ENCODE results near the gene ALS2.
"Not testable (repeated sequence)": the region's sequence is repeated elsewhere in the genome, so short reads cannot be mapped to it uniquely, and the experiment has no call there.

The ALS2 gene

DNA sequence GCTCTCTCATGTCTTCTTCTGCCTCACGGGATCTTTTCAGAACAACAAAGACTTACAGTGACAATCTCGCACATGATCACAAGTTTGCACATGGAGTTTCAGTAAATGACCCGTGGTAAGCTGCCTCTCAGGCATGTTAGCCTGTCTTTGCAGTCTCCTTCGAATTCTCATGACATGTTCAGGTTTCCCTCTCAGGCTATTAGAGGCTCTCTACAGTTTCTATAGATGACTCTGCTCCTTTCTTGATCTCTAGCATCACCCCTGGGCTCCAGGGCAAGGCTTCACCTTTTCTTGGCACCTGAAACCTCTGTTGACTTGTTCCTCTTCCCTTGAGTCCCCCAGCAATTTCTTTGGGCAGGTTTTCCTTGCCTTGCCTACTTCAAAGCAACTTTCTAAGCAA is 105.3 kb downstream of the ALS2 start:
- DNase-seq (ENCODE audit: low read depth, low spot score): no peak

DNA sequence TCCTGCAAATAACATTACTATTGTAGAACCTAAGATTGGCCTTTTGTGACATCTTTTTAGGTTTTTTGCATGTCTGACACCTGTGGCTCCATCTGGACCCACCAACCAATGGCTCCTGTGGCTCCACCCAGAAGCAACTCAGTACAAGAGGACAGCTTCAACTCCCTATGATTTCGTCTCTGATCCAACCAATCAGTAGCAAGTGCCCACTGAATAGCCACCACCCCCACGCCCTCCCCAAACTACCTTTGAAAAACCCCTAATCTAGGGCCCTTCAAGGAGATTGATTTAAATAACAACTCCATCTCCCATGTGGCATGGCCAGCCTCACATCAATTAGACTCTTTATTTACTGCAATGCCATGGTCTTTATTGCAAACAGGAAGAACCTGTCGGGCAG is 105.9 kb downstream of the ALS2 start:
- no peak for DNase-seq (ENCODE audit: low read depth, low spot score)

DNA sequence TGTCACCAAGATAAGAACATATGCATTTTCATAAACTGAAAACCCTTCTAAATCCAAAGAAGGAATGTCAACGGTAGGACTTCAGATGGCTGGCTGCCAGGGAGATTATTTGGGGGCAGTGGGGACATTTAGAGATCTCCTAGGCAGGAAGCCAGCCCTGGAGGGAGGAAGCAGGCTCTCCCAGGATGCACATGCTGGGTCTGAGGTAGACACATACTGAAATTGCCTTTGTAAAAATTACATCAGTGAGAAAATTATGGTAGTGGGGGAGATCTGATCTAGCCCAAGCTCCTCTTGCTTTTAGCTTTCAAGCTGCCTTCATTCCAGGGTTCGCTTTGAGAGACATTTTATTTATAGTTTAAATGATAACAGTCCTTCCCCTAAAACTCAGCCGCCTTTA is 106.4 kb downstream of the ALS2 start:
- no peak for DNase-seq (ENCODE audit: low read depth, low spot score)

DNA sequence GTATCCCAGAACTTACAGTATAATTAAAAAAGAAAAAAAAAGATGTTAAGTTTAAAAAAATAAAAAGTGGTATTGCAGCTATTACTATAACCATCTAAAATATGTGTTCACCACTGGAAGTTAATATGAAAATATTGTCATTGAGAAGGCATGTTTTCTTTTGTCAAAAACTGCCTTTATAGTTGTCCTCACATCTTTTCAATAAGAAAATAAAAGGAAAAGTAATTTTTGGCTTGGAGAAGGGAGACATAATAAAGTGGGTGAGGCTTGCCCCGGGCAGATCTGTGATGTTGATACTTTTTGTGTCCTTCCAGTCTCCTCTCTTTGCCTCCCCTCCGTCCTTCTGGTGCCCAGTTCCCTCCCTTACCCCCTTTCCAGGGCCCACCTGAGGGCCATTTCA is 107.2 kb downstream of the ALS2 start:
- no peak for DNase-seq (ENCODE audit: low read depth, low spot score)

DNA sequence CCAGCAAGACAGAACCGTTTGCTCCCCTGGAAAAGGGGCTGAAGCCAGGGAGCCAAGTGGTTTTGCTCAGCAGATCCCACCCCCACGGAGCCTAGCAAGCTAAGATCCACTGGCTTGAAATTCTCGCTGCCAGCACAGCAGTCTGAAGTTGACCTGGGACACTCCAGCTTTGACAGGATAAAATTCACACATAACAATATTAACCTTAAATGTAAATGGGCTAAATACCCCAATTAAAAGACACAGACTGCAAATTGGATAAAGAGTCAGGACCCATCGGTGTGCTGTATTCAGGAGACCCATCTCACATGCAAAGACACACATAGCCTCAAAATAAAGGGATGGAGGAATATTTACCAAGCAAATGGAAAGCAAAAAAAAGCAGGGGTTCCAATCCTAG is 109.5 kb downstream of the ALS2 start:
- DNase-seq (ENCODE audit: low read depth, low spot score): not testable (repeated sequence)

DNA sequence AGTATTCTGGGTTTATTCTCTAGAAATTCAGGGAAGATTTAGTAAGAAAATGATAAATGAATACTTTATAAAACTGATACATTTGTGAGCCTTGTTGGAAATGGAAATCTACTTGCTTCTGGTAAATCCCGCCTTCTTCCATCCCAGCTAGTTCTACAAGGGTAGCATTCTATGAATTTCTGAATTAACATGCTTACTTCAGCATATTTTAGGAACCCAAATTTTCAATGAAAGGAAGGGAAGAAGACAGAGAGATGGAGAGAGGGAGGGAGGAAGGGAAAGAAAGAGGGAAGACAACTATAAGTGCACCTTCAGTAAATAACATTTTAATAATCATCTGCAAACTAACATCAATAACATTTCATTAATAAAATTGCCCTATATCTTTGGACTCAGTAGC is 110.9 kb downstream of the ALS2 start:
- DNase-seq (ENCODE audit: low read depth, low spot score): no peak

DNA sequence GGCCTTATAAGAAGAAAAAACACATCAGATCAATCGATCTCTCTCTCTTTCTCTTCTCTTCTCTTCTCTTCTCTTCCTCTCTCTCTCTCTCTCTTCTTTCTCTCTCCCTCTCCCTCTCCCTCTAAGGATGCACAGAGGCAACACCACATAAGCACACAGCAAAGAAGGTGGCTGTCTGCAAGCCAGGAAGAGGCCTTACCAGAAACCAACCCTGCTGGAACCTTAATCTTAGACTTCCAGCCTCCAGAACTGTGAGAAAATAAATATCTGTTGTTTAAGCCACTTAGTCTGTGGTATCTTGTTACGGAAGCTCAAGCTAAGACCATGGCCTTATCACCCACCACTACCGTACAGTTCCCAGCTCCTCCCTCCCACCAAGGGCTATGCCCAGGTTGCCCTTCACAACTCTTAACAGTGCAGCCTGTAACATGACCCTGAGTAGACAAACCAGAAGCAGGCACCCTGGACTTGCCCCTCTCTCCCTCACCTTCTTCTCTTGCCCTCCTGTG is 112.3 kb downstream of the ALS2 start:
- DNase-seq (ENCODE audit: low read depth, low spot score): no peak

DNA sequence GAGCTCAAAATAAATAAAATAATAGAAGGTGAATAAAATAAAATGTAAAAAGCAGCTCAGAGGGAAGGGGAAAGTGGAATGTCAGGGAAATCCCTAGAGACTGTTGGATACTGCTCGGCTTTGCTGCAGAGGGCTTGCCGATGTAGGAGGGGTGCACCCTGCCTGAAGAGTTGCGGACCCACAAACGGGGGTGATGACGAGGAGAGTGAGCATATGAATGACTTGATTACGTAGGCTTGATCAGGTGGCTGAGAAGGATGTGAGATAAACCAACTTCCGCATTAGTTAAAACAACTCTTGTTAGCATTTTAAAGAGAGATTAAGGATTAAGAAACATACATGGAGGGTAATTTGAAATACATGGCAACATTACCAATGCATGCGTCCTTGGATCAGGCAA is 116.4 kb downstream of the ALS2 start:
- no peak for DNase-seq (ENCODE audit: low read depth, low spot score)

DNA sequence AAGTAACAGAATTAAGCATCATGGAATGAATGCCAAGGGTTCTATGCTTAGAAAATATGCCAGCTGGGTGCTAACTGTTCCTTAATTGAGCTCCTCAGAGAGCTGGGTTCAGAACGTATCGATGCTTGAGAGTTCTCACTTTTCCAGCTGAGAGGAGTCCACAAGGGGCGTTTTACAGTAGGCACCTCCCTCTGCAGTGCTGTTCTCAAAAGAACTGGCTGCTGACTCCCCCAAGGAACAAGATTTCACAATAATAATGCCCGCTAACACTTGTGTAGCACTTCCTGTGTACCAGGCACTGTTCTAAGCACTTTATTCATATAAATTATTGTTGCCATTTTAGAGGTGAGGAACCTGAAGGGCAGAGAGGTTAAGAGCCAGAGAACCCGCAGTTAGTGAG is 119.4 kb downstream of the ALS2 start:
- DNase-seq (ENCODE audit: low read depth, low spot score): no peak

DNA sequence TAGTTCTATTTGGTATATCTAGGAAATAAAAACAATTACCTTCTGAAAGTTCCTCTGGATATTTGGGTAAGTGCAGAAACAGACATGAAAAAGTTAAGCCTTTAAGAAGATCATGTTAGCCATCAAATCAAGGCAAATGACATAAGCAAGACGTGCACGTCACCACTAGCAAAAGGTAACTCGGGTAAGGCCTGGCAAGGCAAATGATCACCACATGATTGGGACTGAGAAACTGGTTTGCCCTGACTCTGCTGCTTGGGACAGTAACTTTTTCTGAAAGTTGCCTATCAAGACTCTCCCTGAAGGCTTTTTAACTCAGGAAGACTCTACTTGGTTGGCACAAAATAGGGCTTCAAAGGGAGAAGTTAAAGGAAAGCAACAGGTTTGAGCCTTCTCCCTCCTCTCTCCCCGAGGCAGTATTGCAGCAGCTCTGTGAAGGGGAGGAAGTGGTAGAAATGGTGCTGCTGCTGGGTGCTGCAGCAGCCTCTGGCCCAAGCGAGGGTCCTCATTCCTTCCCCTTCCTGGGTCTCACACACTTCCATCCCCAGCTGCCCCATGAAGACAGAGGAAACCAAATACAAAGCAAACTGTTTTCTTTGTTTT is 120.3 kb downstream of the ALS2 start:
- no peak for DNase-seq (ENCODE audit: low read depth, low spot score)

DNA sequence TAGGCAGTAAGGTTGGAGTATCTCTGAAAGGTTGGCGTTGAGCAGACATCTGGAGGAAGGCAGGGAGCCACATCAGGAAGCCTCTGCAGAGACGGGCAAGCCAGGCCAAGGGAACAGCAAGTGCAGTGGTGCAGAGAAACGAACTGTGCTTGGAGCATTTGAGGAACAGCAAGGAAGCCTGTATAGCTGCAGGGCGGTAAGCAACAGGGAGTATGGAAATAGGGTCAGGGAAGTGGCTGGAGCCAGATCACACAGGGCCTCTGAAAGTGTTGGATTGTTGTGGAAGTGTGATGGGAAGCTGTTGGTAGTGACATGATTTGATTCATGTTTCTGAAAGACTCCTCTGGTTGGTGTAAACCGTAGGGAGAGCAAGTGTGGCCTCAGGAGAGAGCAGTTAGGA is 124.0 kb downstream of the ALS2 start:
- no peak for DNase-seq (ENCODE audit: low read depth, low spot score)

DNA sequence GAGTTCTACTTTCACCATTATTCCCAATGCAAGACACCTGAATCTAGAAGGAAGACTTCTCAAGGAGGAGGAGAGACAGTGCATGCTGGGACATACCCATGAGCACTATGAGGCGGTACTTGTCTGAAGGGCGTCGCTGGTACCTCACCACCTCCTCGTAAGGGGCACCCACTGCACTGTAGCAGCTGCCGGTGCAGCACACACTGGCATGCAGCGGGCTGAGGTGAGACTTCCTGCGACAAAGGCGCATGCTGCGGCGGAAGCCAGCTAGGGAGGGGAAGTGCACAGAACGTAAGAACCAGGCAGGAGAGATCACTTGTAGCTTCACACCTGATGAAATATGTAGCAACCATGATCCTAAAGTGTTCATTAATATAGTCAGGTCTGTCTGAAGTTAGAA is 124.6 kb downstream of the ALS2 start:
- DNase-seq (ENCODE audit: low read depth, low spot score): no peak

DNA sequence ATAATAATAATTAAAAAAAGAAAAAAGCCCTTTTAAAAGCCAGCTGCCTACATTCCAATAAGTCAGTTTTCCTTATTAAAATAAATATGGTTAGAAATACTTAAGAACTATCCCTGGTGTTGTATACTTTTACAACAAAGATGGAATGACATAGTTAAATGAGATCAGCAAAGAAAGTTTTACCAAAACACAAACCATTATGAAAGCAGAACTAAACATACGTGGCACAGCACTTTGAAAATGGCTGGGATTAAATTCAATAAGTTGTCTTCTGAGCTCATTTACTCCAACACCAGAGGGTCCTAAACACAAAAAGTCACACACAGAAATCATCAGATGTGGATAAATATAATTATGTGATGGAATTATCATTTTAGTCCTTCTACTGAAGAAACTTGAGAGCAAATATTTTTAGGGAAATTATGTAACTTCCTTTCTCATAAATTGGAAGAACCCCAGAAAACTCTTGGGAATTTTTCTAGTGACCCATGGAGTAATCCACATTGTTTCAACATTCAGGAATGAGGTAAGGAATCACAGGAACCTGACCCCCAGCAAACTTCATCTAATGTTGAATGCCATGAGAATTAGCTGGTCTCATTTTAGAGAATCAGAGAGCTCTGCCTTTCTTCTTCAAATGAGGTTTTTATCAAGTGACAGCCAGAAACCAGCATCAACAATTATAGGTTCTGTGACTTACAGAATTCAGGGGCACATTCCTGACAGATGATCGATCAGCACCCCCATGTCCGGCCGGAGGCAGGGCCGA is 125.9 kb downstream of the ALS2 start:
- DNase-seq (ENCODE audit: low read depth, low spot score): no peak

DNA sequence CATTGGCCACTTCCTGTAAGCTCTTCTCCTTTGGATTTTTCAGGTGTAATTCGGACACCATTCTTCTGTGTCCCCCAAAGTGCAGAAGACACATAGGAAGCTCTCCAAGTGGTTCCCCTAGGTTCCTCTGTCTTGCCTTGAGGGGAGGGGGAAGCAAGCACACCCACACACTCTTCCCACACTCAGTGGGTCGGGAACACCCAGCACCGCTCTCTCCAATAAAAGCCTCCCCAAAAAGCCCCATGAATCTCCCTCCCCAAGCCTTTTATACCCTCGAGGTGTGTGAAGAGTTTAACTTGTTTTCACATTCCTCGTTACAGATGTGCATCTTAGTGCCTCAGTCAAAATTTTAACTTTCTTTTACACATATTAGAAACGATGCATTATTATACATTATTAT is 127.5 kb downstream of the ALS2 start:
- DNase-seq (ENCODE audit: low read depth, low spot score): no peak
